ENCODE results near the gene C3AR1.

- no peak for TF ChIP-seq CTCF (IDR thresholded peaks at IDR 0.05 in 8 of 11, conservative IDR thresholded peaks at IDR 0.05 in 3 of 11)
- TF ChIP-seq POLR2A (IDR thresholded peaks at IDR 0.05): no peak
- no peak for TF ChIP-seq POLR2AphosphoS5 (IDR thresholded peaks at IDR 0.05)
Measured at GRCh38 chr12:8028267-8028666, 37.9 kb downstream of the C3AR1 start.

Measured in spleen (tissue), 7 donors.